HG03196 (cell line): ENCODE measurements around the gene SPHK2.
A peak's percentile ranks its signal among the peaks of the same experiment; 100 is the strongest.
"Not testable (repeated sequence)": the region's sequence is repeated elsewhere in the genome, so short reads cannot be mapped to it uniquely, and the experiment has no call there.

Source experiments
- ATAC-seq: cut with Tn5 transposase; IDR thresholded peaks from one replicate; pipeline ENCODE4 v1.9.1; 2021; ENCODE audit not compliant: unreplicated experiment

The SPHK2 gene

GRCh38 chr19:48656840-48657474 is 37.7 kb downstream of the SPHK2 start:
- ATAC-seq, result no peak

GRCh38 chr19:48657828-48658227 is 38.5 kb downstream of the SPHK2 start:
- not testable (repeated sequence) for ATAC-seq

DNA sequence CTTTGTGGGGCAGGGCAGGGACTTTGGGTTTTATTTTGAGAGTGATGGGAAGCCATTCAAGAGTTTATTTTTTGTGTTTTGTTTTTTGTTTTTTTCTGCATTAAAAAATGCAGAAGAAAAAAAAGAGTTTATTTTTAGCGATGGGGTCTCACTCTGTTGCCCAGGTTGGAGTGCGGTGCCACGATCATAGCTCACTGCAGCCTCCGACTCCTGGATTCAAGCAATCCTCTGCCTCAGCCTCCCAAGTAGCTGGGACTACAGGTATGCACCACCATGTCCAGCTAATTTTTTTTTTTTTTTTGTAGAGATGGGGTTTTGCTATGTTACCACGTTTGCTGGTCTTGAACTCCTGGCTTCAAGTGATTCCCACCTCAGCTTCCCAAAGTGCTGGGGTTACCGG is 39.2 kb downstream of the SPHK2 start:
- no peak for ATAC-seq

DNA sequence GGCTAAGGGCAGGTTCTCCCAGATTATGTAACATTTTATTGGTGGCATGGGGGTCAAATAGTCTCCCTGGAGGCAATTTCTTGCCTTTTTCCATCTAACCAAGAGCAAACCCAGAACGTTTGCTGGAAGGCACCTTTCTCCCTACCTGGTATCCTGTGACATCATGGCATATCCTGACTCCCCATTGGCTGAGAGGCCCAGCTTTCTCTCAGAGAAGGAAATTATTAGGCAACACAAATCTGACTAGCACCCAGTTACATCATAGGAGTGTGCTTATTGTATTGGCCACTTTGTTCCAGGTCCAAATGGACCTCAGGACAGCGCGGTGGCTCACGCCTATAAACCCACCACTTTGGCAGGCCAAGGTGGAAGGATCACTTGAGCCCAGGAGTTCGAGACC is 40.5 kb downstream of the SPHK2 start:
- ATAC-seq, result no peak

DNA sequence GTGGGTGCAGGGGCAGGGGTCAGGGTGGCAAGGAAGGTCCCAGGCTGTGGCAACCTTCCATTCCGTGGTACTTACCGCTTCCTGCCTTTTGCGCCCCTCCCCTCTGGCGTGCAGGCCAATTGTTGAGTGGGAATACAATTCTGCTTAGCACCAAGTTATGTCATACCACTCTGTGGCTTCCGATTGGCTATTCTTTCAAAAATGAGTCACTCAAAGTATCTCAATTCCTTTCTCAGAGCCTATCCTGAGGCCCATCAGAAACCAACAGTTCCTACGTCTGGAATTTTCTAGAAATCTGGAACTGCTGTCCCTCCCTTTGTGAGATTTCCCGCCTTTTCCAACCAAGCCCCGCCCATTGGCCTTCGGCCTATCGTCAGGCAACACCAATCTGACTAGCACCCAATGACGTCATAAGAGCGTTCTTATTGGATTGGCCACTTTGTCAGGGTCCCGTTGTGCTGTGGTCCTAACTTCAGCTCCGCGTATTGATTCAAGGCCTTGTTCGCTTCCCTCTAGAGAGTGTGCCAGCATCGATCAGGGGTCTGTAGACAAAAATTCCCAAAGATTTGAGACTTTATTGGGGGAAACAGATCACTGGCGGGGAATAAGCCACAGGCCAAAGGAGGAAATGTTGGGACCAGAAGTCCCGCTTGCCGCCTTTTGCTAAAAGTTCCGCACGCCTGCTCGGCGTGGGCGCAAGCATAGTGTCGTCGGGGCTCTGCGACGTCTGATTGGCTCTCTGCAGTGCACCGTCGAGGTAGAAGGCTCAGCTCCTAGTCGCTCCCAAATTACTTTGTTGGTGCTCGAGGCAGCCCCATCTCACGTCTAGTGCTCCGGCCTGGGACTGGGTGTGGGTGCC is 41.8 kb downstream of the SPHK2 start:
- ATAC-seq, result peak; percentile 72

GRCh38 chr19:48661711-48662090 is 42.4 kb downstream of the SPHK2 start:
- ATAC-seq, result no peak

- ATAC-seq, result no peak
Measured at GRCh38 chr19:48663667-48664066, 44.4 kb downstream of the SPHK2 start.

DNA sequence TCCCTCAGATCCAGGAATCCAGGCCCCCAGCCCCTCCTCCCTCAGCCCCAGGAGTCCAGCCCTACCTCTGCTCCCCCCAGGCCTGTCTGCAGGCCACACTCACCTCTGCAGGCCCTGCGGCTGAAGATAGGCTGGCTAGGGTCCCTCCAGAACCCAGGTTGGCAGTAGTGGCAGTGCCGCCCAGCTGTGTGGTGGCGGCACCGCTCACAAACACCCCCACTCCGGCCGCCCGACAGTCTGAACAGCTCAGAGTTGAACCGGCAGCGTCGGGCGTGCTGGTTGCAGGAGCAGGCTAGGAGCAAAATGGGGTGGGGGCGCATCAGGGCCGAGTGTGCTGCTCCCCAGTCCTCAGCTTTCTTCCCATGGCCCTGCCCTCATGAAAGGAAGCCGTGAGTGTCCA is 45.2 kb downstream of the SPHK2 start:
- no peak for ATAC-seq

GRCh38 chr19:48665786-48666185 is 46.5 kb downstream of the SPHK2 start:
- ATAC-seq, result no peak

DNA sequence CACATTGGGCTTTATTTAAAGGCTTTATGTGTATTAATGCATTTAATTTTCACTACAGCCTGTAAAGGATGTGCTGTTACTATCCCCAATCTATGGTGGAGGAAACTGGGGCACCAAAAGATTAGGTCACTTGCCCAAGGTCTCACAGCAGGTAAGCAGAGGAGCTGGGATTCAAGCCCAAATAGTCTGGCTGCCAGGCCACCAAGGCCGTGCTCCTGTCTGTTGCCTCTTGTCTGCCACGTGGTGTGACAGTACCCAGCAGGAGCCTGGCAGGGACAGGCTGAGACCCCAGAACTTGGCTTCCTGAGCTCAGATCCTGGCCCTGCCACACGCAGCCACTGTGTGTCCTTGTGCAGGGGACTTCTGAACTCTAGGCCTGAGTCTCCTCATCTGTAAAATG is 49.0 kb downstream of the SPHK2 start:
- ATAC-seq, result no peak

DNA sequence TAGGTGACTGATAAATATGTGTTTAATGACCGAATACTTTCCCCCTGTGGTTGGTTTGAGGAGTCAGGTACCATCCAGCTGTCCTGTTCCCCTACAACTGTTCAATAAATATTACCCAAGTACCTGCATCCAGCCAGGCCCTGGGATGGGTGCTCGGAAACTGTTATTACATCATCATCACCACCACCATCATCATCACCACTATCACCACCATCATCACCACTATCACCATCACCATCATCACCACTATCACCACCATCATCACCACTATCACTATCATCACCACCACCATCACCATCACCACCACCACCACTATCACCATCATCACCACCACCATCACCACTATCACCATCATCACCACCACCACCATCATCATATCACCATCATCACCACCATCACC is 49.5 kb downstream of the SPHK2 start:
- no peak for ATAC-seq

GRCh38 chr19:48669903-48670668 is 50.8 kb downstream of the SPHK2 start:
- no peak for ATAC-seq

- ATAC-seq, result no peak
Measured at GRCh38 chr19:48670699-48671445, 51.6 kb downstream of the SPHK2 start.

- ATAC-seq, result no peak
Measured at GRCh38 chr19:48671446-48671995, 52.2 kb downstream of the SPHK2 start.

DNA sequence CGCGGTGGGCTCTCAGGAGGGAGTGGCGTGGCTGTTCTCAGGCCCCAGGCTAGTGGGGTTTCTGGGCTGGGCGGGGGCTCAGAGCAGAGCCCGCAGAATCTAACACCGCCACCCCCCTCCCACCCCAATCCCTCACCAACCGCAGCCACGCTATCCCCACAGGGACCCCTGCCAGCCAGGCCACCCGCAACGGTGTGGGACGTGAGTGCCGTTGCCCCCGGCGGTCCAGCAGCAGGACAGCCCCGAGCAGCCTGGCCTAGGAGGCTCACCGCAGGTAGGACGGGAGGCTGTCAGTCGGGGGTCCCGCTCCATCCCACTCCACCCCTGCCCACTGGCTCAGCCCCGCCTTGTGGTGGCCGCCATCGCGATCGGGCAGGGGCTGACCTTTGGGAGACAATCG is 53.7 kb downstream of the SPHK2 start, which contains the start of gene NTN5:
NTN5 (minus strand) TSS at position 24 of the 400 bp plus-strand sequence. CDS start 2,031 bp downstream, outside the sequence.
- no peak for ATAC-seq

DNA sequence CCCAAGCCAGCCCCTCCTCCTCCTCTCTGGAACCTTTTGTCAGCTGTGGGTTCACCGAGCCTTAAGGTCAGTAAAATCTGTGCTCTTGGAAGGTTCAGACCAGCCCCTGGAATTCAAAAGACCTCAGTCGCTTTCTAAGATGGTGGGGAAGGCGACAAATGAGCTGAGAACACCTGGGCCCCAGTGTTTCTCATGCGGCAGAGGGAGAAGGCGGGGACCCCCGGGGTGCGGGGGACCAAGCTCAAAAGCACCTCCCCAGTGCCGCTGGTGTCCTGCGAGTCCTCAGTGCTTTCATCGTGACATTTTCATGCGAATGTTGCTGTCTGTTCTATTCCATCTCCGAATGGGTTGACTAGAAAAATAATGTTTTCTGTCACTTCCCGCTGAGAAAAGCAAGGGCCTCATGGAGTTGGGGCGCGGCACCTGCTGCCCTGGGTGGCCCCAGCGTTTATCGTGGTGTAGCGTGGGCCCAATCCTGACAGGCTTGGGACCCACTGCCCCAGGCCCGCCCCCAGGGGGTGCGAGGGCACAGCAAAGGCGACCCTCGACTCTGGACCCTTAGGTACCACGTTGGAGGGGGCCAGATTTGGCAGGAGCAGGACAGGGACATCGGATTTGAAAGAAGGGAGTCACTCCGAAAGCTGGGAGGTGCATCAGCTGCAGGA is 54.3 kb downstream of the SPHK2 start:
- ATAC-seq, result no peak

- ATAC-seq, result no peak
Measured at GRCh38 chr19:48674216-48674809, 55.0 kb downstream of the SPHK2 start.

DNA sequence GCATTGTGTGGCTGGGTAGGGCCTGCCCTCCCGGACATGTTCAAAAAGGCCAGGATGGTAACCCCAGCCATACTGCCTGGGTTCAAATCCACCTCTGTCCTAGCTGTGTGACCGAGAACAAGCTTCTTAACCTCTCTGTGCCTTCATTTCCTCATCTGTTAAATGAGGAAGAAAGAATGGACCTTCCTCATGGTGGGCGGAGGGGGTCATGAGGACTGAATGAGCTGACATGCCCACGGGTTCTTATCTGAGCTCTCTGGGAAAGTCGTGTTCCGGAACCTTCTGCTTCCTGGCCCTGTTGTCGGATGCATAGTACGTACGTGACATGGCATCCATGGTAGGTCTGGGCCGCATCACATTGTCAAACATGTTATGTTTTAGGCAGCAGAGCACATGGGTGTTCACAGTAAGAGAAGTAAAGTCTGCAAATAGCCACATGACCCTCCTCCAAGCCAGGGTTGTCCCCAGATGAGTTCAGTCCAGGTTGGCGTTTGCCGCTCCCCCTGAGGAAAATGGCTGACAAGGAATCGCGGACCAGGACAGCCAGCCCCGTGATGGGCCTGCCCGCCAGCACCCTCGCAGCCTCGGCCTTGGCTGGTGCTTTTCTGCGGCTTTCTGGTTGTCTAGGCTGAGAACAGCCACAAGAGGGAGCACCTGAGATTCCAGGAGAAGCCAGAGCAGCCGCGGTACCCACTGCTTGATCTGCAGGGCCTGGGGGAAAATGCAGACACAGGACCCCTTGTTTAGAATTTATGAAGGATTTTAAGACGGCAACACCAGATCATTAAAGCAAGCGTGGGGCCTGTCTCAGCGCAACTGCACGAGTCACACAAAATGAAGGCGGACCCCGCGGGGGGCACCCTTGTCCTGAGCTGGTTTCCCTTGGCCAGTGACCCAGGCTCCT is 55.9 kb downstream of the SPHK2 start:
- ATAC-seq, result no peak

DNA sequence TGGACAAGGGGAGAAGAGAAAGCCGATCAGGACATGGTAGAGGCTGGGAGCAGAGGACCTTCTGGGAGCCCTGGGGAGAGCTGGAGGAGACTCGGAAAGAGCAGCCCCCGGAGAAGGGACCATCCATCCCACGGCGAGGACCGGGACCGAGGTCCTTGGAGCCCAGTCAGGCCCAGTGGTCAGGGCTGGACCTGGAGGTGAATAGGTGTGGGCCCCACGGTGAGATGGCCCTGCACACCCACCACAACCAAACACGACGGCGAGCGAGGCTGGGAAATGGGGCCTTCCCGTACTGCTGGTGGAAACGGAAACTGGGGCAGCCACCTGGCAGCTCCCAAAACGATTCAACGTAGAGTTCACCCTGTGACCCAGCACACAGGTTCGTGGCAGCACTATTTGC is 57.2 kb downstream of the SPHK2 start:
- no peak for ATAC-seq
